Activated naive CD4-positive, alpha-beta T cell treated with anti-CD3 and anti-CD28 coated beads, Interleukin-2, amount 50 U/mL, for 16 hours (primary cell): ENCODE measurements around the gene SPDEF.

Experiments used
- DNase-seq: peaks from one replicate; pipeline ENCODE4 v3.0.0-alpha.2; 2020

The SPDEF gene

DNA sequence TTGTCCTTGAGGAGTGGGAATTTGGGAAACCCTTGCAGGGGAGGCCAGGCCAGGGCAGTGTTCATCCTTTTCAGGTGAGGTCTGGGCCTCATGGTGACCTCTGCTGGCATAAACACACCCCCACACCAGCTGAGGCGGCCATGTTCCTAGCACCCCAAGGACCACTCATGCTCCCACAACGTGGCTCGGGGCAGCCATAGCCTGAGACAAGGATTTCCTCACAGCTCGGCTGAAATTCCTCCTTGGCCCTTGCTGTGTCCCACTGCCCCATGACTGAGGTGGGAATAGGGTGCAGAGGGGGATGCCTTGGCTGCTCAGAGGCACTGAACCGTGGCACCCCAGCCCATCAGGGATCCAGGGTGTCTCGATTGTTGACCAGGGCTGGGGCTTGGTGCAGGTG lies 27.3 kb upstream of the SPDEF start:
- DNase-seq = peak; percentile 19

DNA sequence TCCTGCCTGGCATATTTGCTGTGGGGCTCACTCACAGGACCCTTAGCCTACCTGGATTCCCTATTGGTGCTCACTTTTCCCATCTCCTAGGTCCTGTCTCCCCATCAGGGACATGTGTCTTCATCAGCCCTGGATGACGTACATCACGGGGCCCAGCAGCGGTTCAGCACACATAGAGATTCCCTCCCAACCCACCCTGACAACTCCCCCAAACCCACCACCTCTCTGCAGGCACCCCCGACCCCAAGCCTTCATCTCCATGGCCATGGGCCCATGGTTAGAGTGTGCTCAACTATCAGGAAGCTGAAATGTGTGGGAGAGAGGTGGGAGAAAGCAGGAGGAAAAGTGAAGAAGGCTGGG lies 25.4 kb upstream of the SPDEF start:
- DNase-seq = no peak

DNA sequence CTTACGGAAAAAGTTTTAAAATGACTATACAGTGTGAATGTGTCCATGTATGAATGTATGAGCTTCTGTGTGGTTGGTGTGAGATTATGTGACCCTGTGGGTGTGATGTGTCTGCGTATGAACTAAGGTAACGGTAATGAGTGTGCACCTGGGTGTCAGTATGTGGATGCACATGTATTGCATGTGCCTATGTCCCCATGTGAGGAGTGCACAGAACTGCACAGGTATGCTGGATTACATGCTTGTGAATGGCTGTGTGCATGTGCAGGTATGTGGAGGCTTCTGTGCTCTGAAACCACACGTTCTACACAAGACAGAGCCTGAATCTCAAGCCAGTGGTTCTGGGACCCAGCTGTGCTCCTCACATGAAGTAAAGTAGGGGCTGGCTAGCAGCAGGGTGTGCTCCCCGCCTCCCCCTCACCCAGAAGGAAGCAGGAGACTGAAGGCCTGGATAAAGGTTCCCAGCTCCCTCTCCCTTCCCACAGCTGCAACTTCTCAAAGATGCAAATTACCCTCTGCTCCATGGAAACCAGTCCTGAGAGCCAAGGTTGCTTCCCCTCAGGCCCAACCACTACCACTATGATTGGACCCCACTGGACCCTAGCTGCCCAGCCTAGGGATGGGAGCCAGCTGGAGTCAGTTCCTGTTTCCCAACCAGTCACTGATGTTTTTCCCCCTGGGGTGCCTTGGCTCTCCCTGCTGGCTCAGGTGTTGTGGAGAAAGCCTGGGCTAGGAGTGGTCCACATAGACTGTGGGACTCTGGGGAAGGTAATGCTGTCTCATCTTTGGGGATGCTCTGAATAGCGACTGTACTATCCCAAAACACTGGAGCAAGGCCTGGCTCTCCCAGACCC lies 24.8 kb upstream of the SPDEF start:
- DNase-seq = no peak

DNA sequence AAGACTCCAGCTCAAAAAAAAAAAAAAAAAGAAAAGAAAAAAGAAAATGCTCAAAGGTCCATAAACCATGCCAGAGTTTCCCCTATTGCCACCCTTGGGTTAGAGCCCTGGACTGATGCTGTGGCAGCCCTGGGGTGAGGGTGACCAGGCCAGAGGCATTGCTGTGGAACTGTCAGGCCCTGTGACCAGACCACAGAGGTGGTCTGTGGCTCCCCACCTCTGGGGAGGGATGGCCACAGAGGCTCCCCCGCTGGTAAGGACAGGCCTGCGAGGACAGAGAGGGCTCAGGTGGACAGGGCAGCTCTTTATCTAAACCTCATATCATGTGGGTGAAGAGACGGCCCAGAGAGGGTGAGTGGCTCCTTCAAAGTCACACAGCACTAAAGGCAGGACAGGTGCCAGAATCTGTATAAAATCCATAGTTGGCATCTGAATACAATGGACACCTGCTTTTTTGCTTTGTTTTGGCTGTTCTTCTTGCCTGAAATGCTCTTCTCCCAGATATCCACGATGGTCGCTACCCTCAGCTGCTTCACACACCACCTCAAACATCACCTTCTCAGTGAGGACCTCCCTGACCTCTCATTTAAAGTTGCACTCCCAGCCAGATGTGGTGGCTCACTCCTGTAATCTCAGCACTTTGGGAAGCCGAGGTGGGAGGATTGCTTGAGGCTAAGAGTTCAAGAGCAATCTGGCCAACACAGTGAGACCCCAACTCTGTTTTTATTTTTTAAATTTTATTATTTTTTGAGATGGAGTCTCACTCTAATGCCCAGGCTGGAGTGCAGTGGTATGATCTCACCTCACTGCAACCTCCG lies 22.5 kb upstream of the SPDEF start:
- no peak for DNase-seq

DNA sequence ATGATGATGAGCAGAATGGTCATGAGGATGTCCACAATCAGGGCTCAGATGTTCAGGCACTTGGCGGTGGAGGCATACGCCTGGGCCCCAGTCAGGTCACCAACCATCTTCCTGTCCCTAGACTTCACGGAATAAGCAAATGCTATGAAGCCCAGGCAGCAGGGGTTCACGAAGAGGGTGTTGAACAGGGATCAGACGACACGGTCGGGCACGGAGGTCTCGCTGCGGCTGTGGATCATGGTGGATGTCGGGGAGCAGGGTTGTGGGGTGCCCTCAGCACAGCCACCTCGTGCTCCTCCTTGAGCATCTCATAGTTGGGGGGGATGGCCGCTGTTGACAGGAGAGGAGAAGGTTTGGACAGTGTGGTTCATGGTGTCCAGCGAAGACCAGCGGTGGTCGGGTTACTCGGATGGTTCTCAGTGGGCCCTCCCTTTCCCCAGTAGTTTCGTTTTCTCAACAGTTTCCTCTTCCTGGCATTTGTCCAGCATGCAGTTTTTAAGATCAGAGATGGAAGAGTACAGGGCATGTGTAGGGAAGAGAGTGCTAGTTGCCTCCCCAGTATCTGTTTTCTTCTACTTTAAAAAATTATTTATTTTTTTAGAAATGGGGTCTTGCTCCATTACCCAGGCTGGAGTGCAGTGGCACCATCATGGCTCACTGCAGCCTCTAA lies 20.3 kb upstream of the SPDEF start:
- DNase-seq = no peak

DNA sequence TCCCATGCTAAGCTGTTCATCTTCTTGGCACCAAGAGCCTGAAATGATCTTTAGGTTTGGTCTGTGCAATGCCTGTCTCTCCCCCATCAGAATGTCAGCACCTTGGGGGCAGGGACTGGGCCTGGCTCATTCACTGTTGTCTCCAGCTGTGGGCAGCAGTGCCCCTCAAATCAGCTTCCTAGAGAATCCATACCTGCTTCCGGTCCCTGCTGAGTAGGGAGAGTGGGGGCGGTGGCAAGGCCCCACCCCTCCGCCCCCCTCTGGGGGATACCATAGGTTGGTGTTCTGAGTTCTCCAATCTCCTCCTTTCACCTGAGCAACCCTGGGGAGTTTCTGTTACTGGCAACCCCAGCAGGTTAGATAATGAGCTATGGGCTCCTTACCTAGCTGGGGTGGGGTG lies 19.2 kb upstream of the SPDEF start:
- DNase-seq = no peak

DNA sequence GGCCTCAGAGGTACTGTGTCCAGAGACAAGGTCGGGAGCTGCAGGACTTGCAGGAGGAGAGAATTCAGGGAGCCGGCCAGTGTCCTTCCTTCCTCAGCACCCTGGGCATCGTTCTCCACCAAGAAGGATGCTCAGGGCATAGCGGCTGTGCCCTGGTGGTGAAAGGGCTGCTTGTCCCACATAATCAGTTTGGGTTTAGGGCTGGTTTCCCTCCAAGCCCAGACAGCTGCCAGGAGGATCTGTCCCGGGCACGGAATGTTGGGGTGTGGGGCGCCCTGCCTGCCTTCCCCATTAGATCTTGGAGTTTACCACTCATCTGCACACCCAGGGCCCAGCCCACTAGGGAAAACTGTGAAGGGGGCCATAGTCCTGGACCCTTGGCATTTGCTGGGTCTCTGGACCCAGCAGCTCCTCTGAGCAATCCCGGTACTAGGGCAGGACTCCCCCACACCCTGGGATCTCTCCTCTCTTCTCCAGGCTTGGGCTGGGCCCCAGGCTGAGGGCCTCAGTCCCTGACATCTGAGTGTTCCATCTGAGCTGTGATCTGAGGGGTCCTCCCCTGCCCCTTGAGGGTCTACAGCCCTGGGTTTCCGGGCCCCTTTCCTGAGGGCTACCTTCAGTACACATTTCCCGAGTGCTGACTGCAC lies 18.6 kb upstream of the SPDEF start:
- no peak for DNase-seq

DNA sequence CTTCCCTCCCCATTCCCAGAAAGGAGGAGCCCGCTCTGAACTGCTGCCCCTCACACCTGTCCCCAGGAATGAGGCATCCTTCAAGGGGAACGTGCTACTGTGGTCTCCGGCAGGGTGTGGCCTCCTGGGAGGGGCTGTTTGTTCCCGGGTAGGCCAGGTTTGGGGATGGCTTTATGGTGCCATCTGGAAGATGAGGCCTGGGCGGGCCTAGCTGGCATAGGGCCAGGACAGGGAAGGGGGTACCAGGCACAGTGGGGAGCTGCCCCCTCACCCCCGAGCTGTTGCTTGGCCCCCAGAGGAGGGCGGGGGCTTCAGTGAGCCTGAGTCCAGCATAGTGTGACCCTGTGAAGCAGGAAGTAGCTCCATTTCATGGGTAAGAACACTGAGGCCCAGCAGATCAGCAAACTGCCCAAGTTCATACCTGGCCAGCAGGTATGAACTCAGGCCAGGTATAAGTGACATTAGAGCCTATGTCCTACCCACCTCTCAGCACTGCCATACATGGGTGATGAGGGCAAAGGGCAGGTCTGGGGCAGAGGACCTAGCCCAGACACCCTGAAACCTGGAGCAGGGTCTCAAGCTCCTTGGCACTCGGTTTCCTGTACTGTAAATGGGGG lies 17.5 kb upstream of the SPDEF start:
- no peak for DNase-seq

DNA sequence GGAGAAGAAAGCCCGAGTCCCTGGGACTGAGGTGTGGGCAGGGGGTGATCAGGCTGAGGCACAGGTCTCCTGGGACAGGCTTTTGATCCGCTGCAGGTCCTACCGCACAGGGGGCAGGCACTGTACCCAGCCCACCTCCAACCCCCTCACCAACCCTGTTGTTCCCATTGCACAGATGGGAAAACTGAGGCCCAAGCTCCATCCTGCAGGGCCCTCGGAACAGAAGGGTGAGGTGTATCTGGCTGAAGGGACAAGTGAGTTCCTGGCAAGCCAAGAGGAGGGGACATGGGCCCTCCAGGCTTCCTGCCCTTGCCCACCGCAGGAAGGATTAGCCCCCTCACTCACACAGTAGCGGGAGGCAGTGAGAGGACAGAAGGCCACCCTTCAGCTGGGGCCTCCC lies 16.5 kb upstream of the SPDEF start:
- DNase-seq = no peak

DNA sequence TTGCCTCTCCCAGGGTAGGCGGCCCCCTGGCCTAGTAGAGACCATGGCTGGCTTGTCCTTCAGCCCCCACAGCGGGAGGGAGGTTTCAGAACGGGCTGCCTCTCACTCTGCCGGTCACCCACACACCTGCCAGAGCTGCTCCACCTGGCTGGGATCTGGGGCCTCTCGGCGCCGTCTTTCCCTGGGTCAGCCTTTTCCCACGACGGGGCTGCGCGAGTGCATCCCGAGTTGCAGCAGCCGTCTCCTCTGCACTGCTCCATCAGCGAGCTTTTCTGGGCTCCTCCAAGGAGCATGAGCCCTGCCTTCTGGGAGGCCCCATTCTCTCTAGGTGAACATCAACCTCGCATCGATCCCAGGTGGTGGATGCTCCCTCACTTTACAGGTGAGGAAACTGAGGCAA lies 15.9 kb upstream of the SPDEF start:
- DNase-seq = no peak

DNA sequence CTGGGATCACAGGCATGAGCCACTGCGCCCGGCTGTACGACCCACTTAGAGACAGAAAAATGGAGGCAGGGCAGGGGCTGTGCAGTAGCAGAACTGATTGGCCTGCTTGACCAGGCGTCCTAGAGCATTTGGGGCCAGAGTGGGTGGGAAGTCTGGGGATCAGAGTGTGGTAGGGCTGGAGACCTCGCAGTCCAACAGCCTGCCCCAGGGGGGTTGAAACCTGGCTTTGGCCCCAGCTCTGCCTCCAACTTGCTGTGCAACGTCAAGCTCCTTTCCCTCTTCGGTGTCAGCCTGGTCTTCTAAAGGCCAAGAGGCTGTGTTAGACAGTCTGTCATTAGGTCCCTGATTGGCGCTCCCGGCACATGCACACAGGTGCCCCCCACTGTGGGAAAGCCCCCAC lies 15.3 kb upstream of the SPDEF start:
- DNase-seq = no peak

DNA sequence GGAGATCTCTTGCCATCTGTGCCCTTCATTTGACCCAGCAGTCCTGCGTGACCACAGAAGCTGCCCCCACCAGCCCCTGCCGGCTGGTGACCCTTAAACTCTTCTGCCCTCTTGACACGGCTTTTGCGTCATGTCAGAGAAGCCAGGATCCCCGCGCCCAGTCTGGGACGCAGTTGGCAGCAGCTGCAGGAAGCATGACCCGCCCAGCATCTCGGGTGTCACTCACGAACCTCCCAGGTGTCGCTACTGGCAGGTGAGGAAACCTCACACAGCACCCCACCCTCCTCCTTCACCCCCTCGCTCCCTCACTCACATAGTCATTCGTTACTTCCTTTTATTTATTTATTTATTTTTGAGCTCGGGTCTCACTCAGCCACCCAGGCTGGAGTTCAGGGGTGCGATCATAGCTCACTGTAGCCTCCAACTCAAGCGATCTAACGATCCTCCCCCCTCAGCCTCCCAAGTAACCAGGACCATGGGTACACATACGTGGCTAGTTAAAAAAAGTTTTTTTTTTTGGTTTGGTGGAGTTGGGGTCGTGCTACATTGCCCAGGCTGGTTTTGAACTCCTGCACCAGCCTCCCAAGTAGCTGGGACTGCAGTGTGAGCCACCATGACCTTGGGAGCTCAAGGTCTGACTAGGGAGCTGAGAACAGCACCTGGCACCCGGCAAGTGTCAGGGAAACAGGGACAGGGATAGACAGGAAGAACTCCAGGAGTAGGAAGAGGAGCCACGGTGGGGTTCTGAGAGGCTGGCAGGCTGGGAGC lies 14.1 kb upstream of the SPDEF start:
- DNase-seq = no peak

DNA sequence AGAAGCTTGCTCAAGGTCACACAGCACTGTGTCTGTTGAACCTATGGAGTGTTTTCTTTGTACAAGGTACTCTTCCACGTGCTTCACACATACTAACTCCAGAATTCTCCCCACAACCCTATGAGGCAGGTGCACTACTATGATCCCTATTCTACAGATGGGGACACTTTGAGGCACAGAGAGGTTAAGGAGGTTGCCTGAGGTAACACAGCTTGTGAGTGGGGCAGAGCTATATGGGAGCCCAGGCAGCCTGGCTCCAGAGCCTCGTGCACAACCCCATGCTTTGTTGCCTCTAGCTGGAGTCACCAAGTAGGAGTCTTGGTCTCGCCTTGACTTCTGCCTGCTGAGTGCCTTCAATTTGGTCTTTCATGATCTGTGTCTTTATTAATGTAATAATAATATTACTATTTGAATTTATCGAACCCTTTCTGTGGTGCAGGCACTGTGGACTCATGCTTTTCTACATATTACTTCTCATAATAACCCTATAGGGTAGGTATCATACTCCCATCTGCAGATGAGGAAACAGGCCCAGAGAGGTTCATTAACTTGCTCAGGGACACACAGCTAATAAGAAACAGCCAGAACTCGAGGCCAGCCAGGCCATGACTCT lies 13.3 kb upstream of the SPDEF start:
- no peak for DNase-seq

DNA sequence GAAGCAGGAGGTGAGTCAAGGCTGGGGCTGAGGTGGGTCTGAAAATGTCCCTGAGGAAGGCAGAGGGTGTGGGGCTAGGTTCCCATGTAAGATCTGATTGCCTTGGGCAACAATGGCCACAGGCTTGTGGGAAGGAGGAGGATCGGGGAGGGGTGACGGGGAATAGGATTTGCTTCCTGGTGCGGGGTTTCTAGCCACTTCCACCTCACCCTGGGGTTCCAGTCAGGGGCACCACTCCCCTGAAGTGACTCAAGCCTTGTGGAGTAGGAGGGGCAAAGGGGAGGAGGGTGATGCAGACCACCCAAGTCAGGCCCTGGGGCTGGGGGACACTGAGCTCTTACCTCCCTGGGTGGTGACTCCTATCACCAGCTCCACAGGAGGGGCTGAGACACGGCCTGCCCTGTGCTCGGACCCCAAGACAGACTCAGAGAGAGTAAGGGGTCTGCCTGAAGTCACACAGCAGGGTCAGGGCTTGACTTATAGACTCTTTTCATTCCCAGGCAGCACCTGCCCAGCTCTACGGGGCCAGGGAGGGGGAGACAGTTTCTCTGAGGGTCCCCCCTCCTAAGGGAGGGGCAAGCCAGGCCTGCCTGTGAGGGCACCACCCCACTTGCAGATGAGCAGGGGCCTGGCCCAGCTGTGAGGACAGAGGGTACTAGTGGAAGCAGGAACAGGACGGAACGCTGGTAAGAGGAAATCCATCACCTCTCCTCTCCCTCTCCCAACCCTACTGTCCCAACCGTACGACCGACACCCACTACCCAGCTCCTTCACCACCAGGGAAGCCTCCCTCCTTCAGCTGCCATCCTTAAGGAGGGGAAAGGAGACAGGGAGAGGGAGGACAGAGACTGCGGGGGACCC lies 12.4 kb upstream of the SPDEF start:
- DNase-seq = no peak

DNA sequence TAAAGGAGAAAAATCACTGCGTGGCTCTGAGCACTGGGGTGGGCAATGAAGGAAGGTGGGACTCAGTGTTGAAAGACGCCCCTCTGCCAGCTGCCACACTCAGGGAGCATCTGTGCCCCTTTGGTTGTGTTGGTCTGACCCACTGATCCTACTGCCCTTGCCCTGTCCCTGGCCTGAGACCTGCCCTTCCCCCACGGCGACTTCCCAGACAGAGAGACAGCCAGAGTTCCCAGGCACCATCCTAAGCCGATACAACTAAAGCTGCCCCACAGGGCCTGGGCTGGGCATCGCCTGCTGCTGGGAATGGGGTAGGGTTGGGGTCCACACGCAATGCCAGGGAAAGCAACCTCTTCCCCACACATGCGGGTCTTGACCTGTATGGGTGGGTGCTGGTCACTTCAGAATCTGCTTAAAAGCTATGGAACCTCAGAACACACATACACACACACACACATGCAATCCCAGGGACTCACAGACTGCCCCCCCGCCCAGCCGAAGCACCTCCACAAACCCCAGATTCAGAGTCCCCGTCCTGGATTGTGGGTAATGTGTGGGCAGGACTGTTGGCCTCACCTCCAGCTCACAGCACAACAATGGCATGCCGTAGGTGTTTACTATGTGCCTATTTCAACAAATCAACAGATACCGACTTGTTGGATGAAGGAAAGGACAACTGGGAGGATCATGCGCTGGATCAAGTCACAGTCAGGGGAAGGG lies 10.9 kb upstream of the SPDEF start:
- no peak for DNase-seq

DNA sequence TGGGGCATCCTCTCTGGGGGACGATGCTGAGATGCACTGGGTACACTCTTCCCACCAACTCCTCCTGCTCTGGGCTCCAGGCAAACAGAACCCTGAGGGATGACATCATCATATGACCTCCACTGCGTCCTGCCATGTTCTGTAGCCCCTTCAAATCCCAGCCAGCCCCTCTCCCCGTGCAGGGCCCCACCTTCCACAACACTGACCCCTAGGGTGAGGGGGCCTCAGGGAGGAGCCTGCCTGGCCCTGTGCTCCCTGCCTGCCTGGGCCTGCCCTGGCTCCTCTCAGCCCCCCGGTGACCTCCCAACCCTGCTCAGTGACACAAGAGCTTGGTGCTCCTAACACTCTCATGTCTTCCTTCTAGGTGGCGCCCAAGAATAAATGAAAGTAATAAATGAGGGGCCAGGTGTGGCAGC lies 9.6 kb upstream of the SPDEF start:
- DNase-seq = no peak

DNA sequence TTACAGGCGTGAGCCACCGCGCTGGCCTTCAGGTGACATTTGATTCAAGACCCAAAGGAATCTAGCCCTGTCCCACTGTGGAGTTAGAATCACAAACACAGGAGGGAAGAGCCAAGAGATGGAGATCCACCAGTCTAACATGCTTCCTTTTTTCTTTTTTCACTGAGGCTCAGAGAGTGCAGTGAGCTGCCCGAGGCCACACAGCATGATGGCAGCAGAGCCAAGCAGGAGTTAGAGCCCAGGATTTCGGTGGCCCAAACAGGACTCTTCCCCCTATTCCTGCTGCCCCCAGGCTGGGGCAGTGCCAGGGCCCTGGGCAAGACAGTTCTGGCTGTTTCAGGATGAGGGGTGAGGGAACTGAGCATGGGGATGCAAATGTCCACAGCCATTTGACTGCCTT lies 8.1 kb upstream of the SPDEF start:
- no peak for DNase-seq

DNA sequence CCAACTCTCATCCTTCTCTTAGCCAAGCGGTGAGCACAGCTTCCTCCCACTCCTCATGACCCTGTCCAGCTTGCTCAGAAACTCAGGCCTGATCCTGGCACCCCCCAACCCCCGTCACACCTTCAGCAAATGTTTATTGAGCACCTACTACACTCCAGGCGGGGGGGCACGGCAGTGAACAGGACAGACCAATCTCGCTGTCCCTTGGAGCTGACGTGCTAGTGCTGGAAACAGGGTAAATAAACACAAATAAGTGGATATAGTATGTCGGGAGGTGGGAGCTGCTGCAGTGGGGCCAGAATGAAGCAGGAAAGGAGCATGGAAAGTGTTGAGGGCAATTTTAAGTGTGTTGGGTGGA lies 7.4 kb upstream of the SPDEF start:
- DNase-seq = no peak

DNA sequence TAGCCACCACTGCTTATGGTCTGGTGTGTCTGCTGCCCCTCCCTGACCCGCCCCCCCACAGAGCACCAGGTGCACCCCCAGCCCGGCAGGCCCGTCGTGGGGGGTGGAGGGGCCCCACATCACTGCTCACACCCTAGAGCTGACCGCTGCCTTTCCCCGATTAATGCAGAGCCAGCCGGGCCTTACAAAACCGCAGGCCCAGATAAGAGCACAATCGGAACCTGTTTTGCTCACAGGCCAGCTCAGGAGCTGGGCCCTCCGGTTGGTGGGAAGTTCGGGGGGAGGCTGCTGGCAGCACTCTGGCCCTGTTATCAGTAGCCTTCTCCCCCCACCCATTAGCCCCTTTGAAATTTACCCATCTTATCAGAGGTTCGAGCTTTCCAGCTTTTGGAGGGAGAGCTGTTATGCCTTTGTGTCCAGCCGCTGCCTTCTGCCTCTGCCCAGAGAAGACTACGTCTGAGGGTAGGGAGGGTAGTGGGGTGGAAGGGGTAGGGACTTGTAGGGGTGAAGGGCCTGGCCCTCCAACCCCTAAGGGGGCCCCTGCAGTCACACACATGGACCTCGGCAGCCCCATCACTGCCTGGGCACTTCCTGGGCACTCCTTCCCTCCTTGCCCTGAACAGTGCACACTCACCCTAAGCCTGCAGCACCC lies 6.9 kb upstream of the SPDEF start:
- no peak for DNase-seq
